ENCODE data around the gene B4GAT1.
"Not testable (repeated sequence)": the region's sequence is repeated elsewhere in the genome, so short reads cannot be mapped to it uniquely, and the experiment has no call there.

The B4GAT1 gene

GRCh38 chr11:66321606-66322005, 25.8 kb downstream of the B4GAT1 start:
- DNase-seq: no peak

DNA sequence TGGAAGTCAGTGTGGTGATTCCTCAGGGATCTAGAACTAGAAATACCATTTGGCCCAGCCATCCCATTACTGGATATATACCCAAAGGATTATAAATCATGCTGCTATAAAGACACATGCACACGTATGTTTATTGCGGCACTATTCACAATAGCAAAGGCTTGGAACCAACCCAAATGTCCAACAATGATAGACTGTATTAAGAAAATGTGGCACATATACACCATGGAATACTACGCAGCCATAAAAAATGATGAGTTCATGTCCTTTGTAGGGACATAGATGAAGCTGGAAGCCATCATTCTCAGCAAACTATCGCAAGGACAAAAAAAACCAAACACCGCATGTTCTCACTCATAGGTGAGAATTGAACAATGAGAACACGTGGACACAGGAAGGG, 26.7 kb downstream of the B4GAT1 start:
- DNase-seq: not testable (repeated sequence)

- DNase-seq: not testable (repeated sequence)
Measured at GRCh38 chr11:66320289-66320688, 27.1 kb downstream of the B4GAT1 start.

- DNase-seq: no peak
Measured at GRCh38 chr11:66318600-66318970, 28.8 kb downstream of the B4GAT1 start.

DNA sequence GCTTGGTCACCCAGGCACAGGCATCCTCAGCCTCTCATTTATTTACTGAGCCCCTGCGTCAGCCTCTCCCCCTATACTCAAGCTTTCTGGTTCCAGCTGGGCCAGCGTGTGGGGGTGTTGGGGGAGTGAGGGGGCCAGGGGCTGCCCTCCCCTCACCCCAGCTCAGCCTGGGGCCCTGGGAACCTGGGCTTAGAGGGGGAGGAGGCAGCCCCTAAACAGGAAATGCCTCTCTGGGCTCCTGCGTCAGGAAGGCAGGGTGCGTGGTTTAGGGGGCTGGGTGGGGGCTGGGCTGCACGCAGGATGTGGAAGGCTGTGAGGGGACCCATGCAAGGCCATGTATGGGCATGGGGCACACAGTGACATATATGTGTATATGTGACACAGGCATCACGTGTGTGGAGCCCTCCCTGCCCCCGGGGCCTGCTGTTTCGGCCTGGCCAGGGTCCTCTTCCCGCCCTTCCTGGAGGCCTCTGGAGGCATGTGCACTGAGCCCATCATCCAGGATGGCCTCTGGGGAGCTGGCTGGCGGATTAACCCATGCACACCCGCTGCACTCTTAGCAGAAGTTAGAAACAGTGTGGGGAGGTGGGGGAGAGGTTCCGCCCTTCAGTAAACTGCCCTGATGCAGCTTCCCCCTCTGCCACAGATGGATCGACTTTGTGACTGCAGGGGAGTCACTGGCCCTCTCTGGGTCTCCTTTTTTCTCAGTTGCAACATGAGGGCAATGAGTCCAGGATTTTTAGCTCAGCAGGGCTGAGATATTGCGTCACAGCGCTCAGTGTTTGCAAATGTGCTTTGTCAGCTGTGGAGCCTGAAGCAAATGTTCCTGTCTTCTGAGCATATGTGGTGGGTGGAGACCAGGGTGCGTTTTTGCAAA, 29.5 kb downstream of the B4GAT1 start:
- DNase-seq: peak; percentile 42

DNA sequence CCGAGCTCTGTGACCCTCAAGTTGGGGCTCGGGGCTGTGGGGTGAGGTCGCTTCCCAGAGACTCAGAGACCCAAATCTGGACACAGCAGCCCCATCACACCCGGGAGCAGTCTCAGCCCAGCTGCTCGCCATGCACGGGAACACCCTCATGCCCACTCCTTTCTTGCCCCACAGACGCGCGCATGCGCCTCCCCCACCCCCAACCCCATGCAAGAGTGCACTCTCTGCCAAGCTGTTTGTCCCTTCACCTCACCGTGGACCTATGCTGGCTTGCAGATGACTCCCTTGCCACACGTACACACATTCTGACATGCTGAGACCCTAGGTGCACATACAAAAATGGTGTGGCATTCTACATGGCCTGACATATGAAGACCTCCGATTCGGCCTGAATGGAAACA, 30.1 kb downstream of the B4GAT1 start:
- peak; percentile 48 for DNase-seq

DNA sequence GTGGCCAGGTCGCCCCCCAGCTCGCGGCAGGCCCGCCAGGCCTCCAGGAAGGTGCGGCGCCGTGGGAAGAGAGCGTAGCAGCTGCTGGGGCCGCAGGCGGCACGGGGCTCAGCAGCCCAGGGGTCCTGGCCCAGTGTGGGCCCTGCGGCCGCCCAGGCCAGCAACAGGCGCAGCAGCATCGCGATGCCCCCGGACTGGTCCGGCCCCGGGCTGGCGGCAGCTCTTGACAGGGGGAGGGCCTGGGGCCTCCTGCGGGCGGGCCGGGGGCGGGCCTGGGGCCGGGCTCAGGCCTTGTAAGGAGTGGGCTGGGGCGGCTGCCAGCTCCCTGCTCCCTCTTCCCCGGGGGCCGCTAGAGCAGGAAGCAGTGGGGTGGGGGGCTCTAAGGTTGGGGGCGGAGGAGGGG, 30.6 kb downstream of the B4GAT1 start, which contains the start of gene CD248:
TSS of gene CD248 (minus strand) at position 196 of the 403 bp plus-strand sequence. CDS start at position 179, 17 bp downstream.
- DNase-seq: no peak

DNA sequence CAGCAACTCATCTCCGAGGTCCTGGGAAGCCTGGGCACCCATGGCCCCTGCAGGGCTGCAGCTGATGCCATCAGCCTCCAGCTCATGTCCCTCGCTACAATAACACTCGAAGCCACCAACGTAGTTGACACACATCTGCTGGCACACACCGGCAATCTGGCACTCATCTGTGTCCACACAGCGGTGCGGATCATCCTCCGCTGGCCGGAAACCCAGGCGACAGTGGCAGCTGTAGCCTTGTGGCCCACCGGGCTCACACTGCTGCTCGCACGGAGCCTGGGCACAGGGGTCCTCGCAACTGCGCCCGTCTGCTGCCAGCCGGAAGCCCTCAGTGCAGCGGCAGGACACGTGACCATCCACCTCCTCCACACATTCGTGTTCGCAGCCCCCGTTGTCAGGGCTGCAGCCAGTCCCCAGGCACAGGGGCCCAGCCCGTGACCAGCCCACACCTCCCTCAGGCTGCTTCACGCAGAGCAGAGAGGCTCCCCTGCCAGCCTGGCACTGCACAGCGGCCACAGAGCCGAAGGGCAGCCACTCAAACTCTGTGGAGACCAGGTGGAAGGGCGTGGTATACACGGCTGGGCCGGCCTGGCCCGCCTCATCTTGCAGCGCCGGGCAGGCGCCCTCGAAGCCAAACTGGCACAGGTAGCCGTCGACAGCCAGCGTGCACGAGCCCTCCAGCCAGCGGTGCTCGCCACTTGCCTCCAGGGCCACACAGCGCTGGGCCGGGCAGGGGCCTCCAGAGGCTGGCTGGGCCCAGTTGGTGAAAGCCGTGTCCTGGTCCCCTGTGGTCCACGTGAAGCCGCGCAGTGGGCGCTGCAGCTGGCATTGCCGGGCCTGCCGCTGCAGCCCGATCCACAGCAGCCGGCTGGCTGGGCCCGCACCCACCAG, 31.3 kb downstream of the B4GAT1 start:
- peak; percentile 57 for DNase-seq

GRCh38 chr11:66315498-66315885, 31.9 kb downstream of the B4GAT1 start:
- no peak for DNase-seq

- DNase-seq: no peak
Measured at GRCh38 chr11:66314561-66315497, 32.6 kb downstream of the B4GAT1 start.

- DNase-seq: no peak
Measured at GRCh38 chr11:66314186-66314501, 33.3 kb downstream of the B4GAT1 start.

GRCh38 chr11:66313321-66314185, 33.9 kb downstream of the B4GAT1 start:
- peak; percentile 91 for DNase-seq

DNA sequence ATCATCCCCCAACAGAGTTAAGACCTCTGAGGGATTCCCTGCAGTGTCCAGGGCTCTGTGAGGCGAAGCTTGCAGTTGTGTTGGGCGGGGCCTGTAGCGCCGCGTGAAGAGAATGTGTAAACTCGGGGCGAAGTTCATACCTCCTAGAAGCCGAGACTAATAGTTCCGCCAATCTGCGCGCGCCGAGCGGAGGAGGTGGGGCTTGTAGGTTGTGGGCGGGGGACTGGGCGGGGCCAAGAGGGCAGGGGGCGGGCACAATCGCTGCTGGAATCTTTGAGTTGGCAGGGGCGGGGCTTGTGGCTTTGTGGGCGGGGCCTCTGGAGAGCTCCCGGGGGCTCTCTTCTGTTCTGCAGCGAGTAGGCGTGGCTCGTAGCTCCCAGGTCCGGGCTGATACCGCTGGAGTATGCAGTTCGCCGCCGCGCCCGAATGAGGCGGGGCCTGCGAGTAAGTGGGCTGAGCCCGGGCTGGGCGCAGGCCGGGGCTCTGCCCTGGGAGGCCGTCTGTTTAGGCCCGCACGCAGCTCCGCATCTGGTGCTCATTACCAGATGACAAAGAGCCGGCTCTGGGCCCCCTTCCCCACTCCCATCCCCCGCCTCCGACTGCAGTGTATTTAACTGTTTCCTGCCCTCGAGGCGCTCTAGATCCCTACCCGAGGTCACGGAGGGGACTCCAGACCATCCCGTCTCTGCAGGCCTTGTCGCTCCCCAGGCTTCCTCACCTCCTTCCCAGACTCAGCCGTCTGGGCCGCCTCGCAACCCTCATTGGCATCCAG, 34.7 kb downstream of the B4GAT1 start:
- peak; percentile 92 for DNase-seq

GRCh38 chr11:66311965-66312548, 35.4 kb downstream of the B4GAT1 start:
- peak; percentile 98 for DNase-seq

DNA sequence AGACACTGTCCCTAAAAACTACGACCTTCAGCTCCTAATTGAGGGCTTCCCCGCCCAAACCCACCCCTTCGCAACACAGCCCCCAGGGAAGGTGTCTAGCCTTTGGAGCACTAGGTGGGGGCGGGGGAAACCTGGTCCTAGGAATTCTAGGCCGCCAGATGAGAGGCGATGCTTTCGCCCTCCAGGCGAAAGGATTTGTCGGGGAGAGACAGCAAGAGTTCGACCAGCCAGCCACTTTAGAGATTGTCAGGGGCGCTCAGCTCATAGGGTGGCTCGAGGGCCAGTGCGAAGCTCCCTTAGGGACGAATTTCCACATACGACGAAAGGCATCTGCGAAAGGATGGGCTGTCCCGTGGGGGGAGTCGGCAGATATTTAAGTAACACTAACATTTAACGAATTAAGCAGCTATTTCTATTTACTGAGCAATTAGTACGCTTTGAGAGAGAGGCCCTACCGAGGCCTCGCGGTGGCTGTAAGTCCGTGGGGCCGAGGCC, 35.9 kb downstream of the B4GAT1 start:
- no peak for DNase-seq

GRCh38 chr11:66310803-66311440, 36.5 kb downstream of the B4GAT1 start:
- DNase-seq: not testable (repeated sequence)

DNA sequence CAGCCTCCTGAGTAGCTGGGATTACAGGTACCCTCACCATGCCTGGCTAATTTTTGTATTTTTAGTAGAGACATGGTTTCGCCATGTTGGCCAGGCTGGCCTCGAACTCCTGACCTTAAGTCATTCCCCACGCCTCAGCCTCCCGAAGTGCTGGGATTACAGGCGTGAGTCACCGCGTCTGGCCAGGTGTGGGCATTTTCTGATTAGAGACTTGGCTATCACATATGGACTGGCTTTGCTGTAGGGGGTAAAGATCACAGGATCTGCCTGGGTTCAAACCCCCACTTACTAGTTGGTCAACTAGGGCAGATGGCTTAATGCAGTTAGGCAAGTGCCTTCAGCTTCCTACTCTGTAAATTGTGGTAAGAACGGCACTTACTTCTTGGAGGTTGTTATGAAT, 37.1 kb downstream of the B4GAT1 start:
- DNase-seq: no peak

GRCh38 chr11:66309475-66309874, 38.0 kb downstream of the B4GAT1 start:
- DNase-seq: no peak

- no peak for DNase-seq
Measured at GRCh38 chr11:66302656-66303055, 44.8 kb downstream of the B4GAT1 start.

DNA sequence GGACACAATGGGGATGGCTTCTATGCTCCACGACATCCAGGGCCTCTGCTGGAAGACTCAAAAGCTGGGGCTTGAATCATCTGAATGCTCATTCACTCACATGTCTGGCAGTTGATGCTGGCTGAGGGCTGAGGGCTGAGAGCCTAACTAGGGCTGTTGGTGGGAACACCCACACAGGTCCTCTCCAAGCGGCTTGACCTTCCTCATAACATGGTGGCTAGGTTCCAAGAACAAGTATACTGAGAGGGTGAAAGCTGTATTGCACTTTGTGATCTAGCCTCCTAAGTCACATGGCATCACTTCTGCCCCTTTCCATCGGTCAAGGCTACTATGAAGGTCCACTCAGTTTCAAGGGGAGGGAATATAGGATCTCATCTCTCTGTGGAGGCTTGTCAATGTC, 48.2 kb downstream of the B4GAT1 start:
- DNase-seq: no peak
